Cardiac fibroblast (primary cell): ENCODE results near the gene BTBD16.

Experiments used
- DNase-seq, 2 donors: peaks; one replicate each; pipeline versions ENCODE4 v3.0.0 to v3.0.0-alpha.2; 2010; ENCODE audit warnings: low read depth in 2 of 2
- H3K4me3 ChIP-seq, 2 donors: replicated peaks in 1 of 2; 1 replicate in 1 of 2; 2 replicates in 1 of 2; pipeline ENCODE4 v1.5.1; 2011; ENCODE audit warnings: low read depth in 2 of 2, low read length in 2 of 2, mild to moderate bottlenecking in 2 of 2, moderate library complexity in 1 of 2
- TF ChIP-seq, protein P1 (sequence below): IDR thresholded peaks from one replicate; pipeline ENCODE4 v1.5.1; 2011; ENCODE audit warnings: low read depth, mild to moderate bottlenecking, low read length, inconsistent platforms

BTBD16 gene

DNA sequence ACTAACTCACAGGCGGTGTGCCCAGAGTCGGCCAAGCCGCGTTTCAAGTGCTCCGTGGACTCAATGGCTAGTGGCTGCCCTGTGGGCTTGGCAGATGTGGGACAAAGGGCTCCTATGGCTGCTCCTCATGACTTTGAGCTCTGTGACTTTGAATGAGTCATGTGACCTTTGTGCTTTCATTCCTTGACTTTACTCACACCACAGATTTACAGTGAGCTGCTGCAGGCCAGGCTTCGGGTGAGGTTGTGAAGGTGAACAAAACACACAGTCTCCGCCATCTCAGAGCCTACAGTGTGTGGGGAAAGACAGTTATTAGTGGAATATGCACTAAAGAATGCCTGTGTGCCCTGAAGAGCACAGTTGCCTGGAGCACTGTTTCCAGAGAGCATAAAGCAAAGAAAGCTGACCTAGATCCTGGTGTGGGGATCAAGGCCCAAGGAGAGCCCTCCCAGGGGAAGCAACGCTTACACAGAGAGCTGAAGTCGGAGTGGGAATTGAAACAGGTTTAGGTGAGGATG, 73.7 kb downstream of the BTBD16 start:
- peak; percentile 43 to 66 for DNase-seq
- TF ChIP-seq, protein P1, sequence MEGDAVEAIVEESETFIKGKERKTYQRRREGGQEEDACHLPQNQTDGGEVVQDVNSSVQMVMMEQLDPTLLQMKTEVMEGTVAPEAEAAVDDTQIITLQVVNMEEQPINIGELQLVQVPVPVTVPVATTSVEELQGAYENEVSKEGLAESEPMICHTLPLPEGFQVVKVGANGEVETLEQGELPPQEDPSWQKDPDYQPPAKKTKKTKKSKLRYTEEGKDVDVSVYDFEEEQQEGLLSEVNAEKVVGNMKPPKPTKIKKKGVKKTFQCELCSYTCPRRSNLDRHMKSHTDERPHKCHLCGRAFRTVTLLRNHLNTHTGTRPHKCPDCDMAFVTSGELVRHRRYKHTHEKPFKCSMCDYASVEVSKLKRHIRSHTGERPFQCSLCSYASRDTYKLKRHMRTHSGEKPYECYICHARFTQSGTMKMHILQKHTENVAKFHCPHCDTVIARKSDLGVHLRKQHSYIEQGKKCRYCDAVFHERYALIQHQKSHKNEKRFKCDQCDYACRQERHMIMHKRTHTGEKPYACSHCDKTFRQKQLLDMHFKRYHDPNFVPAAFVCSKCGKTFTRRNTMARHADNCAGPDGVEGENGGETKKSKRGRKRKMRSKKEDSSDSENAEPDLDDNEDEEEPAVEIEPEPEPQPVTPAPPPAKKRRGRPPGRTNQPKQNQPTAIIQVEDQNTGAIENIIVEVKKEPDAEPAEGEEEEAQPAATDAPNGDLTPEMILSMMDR: no peak
- H3K4me3 ChIP-seq: no peak overlapping the region

GRCh38 chr10:122346326-122346950, 75.3 kb downstream of the BTBD16 start:
- TF ChIP-seq, protein P1: no peak
- DNase-seq: no peak
- no peak overlapping the region for H3K4me3 ChIP-seq

DNA sequence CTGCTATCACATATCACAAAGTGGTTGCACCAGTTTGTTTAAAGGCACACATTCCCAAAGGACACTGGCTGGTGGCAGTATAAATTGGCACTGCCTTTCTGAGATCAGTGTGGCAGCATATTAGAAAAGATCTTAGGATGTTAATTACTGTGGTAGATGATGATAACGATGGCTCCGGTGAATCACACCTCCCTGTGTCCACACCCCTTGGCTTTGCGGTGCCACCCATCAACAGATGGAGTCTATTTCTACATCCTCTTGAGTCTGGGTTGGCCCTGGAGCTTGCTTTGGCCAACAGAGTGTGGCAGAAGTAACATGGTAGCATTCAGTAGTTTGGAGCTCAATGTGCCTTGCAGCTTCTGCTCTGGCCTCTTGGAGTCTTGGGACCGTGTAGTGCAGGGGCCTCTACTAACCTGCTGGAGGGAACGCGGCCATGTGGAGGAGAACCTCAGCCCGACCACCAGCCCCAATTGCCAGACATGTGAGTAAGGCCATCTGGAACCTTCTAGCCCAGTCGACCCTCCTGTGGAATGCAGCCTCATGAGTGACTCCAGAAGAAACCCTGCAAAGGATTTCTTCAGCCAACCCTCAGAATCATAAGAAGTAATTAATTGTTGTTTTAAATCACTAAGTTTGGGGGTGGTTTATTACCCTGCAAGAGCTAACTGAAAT, 76.2 kb downstream of the BTBD16 start:
- no peak overlapping the region for H3K4me3 ChIP-seq
- no peak for DNase-seq
- TF ChIP-seq, protein P1: no peak

GRCh38 chr10:122348512-122348911, 77.4 kb downstream of the BTBD16 start:
- no peak for DNase-seq
- no peak overlapping the region for H3K4me3 ChIP-seq
- TF ChIP-seq, protein P1: no peak

DNA sequence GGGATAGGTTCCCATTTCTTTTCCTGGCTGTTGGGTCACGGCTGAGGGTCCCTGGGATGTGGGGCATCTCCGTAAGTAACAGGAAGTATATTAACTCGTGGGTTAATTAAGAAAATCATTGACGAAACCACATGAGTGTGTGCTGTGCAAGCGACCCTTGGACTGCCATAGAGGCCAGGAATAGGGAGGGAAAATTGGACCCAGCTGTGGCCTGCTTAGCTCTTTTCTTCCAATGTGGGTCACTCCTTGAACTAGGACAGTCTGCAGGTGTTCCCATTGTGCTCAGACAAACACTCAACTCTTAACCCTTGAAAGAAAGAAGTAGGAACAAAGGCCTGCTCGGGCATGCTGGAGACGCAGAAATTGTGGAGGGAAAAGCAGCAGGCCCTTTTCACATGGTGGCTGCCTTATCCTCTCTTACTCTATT, 77.9 kb downstream of the BTBD16 start:
- no peak for DNase-seq
- TF ChIP-seq, protein P1: no peak
- no peak overlapping the region for H3K4me3 ChIP-seq

DNA sequence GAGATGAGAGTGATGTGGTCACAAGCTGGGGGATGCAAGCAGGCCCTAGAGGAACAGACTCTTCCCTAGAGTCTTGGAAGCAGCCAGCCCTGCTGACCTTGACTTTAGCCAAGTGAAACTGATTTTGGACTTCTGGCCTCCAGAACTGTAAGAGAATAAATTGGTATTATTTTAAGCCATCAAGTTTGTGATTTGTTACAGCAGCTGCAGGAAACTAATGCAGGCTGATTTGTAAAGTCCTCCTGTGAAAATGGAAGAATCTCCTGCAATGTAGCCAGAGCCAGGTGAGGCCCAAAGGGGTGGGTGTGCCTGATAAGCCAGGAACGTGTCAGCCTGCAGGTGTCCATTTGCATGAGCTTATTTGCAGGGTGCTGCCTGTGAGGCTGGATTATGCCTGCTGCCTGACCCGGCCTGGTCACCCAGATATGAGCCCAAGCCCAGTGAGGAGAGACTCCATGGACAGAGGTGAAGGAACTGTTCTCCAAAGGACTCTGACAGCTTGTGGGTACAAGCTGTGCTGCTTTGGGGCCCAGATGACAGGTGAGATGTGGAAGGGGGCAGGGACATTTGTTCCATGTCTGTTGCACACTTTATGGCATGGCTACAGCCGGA, 78.8 kb downstream of the BTBD16 start:
- no peak for DNase-seq
- H3K4me3 ChIP-seq: no peak overlapping the region
- TF ChIP-seq, protein P1: no peak
